Activated T-helper 2 cell treated with anti-CD3 and anti-CD28 coated beads, Interferon-gamma antibody, Interleukin-2, Interleukin-4, amounts not matched to agents 10 μg/mL and 5 μg/mL and 100 μg/mL, durations not matched to agents 14 hours and 24 hours and 36 hours (primary cell): ENCODE data around the gene BRCA1. TPM values are rescaled to one million over a fixed set of nuclear protein-coding genes. Genes with fewer than 3 reads are reported as not detected.
A peak's percentile ranks its signal among the peaks of the same experiment; 100 is the strongest.
"Not testable (repeated sequence)": the region's sequence is repeated elsewhere in the genome, so short reads cannot be mapped to it uniquely, and the experiment has no call there.

Source experiments
- DNase-seq: peaks from one replicate; pipeline ENCODE4 v3.0.0; 2021; ENCODE audit warnings: low spot score
- H3K27ac Mint-ChIP-seq: one replicate; pipeline ENCODE4 v1.8.0; 2021; ENCODE audit warnings: mixed read lengths
- H3K27me3 Mint-ChIP-seq: one replicate; pipeline ENCODE4 v1.8.0; 2021; ENCODE audit warnings: low read depth, mixed read lengths
- H3K36me3 Mint-ChIP-seq: one replicate; pipeline ENCODE4 v1.8.0; 2021; ENCODE audit warnings: low read depth, mixed read lengths
- H3K4me1 Mint-ChIP-seq: one replicate; pipeline ENCODE4 v1.8.0; 2021; ENCODE audit warnings: low read depth, mixed read lengths
- H3K4me3 Mint-ChIP-seq: one replicate; pipeline ENCODE4 v1.8.0; 2021; ENCODE audit warnings: low read depth, mild to moderate bottlenecking, moderate library complexity, mixed read lengths
- H3K9me3 Mint-ChIP-seq: one replicate; pipeline ENCODE4 v1.8.0; 2021; ENCODE audit warnings: mixed read lengths
- intact Hi-C: fragments of 100-400 bp; cut with micrococcal nuclease; formaldehyde crosslinking; loops from one replicate; pipeline ENCODE4 v1.15.1; 2023
- total RNA-seq: library from RNA; stranded (reverse); gene quantifications from 2 replicates; pipeline ENCODE4 v1.2.3, GENCODE V29; 2022

The BRCA1 gene
- total RNA-seq, 1 donor from 2014 or later = 68.3 TPM

DNA sequence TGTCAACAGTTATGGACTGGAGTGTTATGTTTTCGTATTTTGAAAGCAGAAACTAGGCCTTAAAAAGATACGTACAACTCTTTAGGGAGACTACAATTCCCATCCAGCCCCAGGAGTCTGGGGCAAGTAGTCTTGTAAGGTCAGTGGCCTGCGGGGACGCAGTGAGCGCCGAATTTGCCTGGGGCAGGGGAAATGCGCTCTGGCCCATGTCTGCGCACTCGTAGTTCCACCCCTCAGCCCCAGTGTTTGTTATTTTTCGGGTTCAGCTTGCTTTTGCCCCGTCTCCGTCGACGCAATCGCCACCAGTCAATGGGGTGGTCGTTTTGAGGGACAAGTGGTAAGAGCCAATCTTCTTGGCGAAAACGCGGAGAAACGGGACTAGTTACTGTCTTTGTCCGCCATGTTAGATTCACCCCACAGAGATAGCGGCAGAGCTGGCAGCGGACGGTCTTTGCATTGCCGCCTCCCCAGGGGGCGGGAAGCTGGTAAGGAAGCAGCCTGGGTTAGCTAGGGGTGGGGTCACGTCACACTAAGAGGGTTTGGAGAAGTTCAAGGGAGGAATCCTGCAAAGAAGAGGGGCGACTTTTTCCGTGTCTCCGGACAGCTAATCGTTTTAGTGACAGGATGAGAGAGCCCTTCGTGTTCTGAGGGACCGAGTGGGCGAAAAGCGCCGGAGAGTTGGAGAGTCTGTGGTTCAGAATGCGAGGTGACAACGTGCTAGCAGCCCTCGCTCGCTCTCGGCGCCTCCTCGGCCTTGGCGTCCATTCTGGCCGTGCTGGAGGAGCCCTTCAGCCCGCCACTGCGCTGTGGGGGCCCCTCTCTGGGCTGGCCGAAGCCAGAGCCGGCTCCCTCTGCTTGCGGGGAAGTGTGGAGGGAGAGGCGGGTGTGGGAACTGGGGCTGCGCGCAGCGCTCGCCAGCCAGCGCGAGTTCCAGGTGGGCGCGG, 1.1 kb upstream of the BRCA1 start:
- DNase-seq = no peak
- Mint-ChIP-seq H3K27me3 (no peaks in the 10 kb centered on the region), H3K36me3 (peaks cover 35% of the 10 kb centered on the region), H3K27ac (peak overlapping the region; percentile 99), H3K4me3 (peak overlapping the region; percentile 99), H3K4me1 (peaks cover 24% of the 10 kb centered on the region), H3K9me3 (no peaks in the 10 kb centered on the region)
- intact Hi-C loops = loop anchor here (1.0 kb wide), 1 partner anchor 44 kb away; no protein-coding TSS in a partner anchor

DNA sequence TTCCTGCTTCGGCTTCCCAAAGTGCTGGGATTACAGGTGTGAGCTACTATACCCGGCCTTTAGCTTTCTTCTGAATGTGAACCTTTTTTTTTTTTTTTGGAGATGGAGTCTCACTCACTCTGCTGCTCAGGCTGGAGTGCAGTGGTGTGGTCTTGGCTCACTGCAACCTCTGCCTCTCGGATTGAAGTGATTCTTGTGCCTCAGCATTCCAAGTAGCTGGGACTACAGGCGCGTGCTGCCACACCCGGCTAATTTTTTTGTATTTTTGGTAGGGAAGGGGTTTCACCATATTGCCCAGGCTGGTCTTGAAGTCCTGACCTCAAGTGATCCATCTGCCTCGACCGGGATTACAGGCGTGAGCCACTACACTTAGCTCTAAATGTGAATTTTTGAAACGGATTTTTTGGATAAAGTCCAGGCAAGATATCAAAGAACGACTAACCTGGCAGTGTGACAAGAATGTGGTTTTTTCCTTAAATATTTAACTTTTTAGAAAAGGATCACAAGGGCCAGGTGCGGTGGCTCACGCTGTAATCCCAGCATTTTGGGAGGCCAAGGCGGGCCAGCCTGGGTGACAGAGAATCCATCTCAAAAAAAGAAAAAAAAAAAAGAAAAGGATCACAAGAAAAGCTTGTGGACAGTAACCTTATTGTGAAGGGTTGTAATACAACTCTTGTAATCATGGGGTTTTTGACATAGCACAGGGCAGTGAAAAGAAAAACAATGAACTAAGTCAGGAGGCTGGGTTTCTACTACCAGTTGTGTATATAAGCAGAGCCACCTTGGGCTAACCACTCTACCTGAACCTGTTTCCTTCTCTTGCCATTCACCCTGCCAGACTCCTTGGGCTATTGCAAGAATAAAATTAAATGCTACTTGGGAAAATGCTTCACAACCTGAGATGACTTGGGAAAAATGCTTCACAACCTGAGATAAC, 6.2 kb downstream of the BRCA1 start:
- H3K36me3 Mint-ChIP-seq = peaks cover 24% of the 10 kb centered on the region
- peaks cover 10% of the 10 kb centered on the region for H3K4me1 Mint-ChIP-seq
- intact Hi-C loops = no loop called here
- no peak overlapping the region for H3K4me3 Mint-ChIP-seq
- no peak overlapping the region for H3K27ac Mint-ChIP-seq
- H3K9me3 Mint-ChIP-seq = no peaks in the 10 kb centered on the region
- DNase-seq = no peak
- no peaks in the 10 kb centered on the region for H3K27me3 Mint-ChIP-seq

DNA sequence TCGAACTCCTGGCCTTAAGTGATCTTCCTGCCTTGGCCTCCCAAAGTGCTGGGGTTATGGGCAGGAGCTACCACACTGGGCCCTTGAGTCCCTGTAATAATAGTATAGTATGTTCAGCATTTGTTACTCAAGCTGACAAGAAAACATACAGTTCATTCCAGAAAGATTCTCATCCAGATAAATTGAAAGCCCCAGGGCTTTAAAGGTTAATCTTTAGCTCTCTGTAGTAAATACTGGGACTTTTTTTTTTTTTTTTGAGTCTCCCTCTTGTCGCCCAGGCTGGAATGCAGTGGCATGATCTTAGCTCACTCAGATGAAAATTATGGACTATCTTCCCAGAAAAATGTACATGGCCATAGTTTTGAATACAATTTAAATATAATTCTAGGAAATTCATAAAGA, 11.0 kb downstream of the BRCA1 start:
- H3K27me3 Mint-ChIP-seq = no peaks in the 10 kb centered on the region
- no peak overlapping the region for H3K27ac Mint-ChIP-seq
- no peaks in the 10 kb centered on the region for H3K4me1 Mint-ChIP-seq
- H3K4me3 Mint-ChIP-seq = no peak overlapping the region
- intact Hi-C loops = no loop called here
- H3K36me3 Mint-ChIP-seq = peaks cover 26% of the 10 kb centered on the region
- no peaks in the 10 kb centered on the region for H3K9me3 Mint-ChIP-seq
- DNase-seq = no peak

DNA sequence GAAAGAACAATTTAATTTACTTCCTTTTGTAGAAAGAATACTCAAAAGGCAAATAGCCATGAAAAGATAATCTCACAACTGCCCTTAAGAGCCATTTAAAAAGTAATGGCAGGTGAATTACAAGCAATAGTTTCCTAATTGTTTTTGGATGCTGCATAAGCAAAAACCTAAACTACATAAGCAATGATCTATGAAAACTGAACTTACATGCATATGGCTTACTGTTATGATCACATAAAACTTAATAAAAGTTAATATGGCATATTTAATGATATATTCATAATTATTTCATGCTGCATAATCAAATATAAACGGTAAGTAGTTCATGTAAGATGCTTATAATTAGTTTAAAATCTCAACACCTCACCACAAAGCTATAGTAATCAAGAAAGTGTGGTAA, 18.6 kb downstream of the BRCA1 start:
- Mint-ChIP-seq H3K27me3 (no peaks in the 10 kb centered on the region), H3K27ac (no peak overlapping the region), H3K36me3 (peaks cover 38% of the 10 kb centered on the region), H3K4me3 (no peak overlapping the region), H3K4me1 (peaks cover 2% of the 10 kb centered on the region), H3K9me3 (no peaks in the 10 kb centered on the region)
- intact Hi-C loops = no loop called here
- DNase-seq = no peak

GRCh38 chr17:43105146-43105545, 20.0 kb downstream of the BRCA1 start:
- H3K4me1 Mint-ChIP-seq = peaks cover 2% of the 10 kb centered on the region
- no peaks in the 10 kb centered on the region for H3K9me3 Mint-ChIP-seq
- intact Hi-C loops = no loop called here
- DNase-seq = no peak
- H3K27me3 Mint-ChIP-seq = no peaks in the 10 kb centered on the region
- H3K36me3 Mint-ChIP-seq = peaks cover 37% of the 10 kb centered on the region
- H3K27ac Mint-ChIP-seq = no peak overlapping the region
- no peak overlapping the region for H3K4me3 Mint-ChIP-seq

DNA sequence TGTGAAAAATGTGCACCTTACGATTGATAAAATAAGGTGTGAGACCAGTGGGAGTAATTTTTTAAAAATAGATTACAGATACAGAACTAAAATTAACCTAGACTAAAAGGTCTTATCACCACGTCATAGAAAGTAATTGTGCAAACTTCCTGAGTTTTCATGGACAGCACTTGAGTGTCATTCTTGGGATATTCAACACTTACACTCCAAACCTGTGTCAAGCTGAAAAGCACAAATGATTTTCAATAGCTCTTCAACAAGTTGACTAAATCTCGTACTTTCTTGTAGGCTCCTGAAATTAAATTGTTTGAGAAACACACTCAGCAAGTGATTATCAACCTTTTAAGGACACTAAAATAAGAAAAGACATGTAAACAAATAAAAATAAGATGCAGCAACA, 20.5 kb downstream of the BRCA1 start:
- H3K27ac Mint-ChIP-seq = no peak overlapping the region
- peaks cover 40% of the 10 kb centered on the region for H3K36me3 Mint-ChIP-seq
- DNase-seq = no peak
- H3K27me3 Mint-ChIP-seq = no peaks in the 10 kb centered on the region
- H3K4me3 Mint-ChIP-seq = no peak overlapping the region
- H3K4me1 Mint-ChIP-seq = peaks cover 2% of the 10 kb centered on the region
- no peaks in the 10 kb centered on the region for H3K9me3 Mint-ChIP-seq
- intact Hi-C loops = no loop called here

DNA sequence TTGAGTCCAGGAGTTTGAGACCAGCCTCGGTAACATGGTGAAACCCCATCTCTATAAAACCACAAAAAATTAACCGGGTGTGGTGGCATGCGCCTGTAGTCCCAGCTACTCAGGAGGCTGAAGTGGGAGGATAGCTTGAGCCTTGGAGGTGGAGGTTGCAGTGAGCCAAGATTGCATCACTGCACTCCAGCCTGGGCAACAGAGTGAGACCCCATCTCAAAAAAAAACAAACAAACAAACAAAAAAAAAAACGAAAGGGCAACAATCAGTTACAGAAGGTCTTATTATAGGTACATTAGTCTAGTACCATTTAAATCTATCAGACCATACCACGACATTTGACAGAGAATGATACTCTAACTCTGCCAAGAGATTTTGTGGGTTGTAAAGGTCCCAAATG, 29.8 kb downstream of the BRCA1 start:
- H3K4me3 Mint-ChIP-seq, H3K4me1 Mint-ChIP-seq, H3K9me3 Mint-ChIP-seq, intact Hi-C loops, H3K27ac Mint-ChIP-seq, DNase-seq, H3K27me3 Mint-ChIP-seq: not testable (repeated sequence)
- peaks cover 75% of the 10 kb centered on the region for H3K36me3 Mint-ChIP-seq

- H3K9me3 Mint-ChIP-seq = no peaks in the 10 kb centered on the region
- H3K27ac Mint-ChIP-seq = no peak overlapping the region
- no peaks in the 10 kb centered on the region for H3K4me1 Mint-ChIP-seq
- H3K36me3 Mint-ChIP-seq = peaks cover 75% of the 10 kb centered on the region
- no peaks in the 10 kb centered on the region for H3K27me3 Mint-ChIP-seq
- intact Hi-C loops = no loop called here
- DNase-seq = no peak
- no peak overlapping the region for H3K4me3 Mint-ChIP-seq
Measured at GRCh38 chr17:43094129-43094835, 30.9 kb downstream of the BRCA1 start.

- H3K27me3 Mint-ChIP-seq = no peaks in the 10 kb centered on the region
- H3K27ac Mint-ChIP-seq = no peak overlapping the region
- intact Hi-C loops = no loop called here
- H3K36me3 Mint-ChIP-seq = peaks cover 82% of the 10 kb centered on the region
- DNase-seq = no peak
- H3K4me3 Mint-ChIP-seq = no peak overlapping the region
- no peaks in the 10 kb centered on the region for H3K9me3 Mint-ChIP-seq
- no peaks in the 10 kb centered on the region for H3K4me1 Mint-ChIP-seq
Measured at GRCh38 chr17:43092901-43093300, 32.3 kb downstream of the BRCA1 start.

DNA sequence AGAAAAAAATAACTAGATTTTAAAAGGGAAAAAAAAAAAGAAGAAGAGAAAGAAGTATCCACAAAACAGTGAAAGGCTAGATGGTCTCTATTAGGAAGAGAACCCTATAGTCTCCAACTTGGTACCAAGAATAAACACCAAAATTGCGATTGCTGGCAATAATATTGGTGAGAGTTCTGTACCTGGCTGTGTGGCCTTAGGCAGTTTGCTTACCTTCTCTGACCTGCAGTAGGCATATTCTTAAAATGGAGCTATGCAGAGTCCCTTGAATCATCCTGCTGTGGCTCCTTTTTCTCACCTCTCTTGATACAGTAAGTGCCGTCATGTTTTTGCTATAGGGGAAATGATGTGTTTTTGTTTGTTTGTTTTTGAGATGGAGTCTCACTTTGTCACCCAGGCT, 35.1 kb downstream of the BRCA1 start:
- Mint-ChIP-seq H3K27me3 (no peaks in the 10 kb centered on the region), H3K9me3 (no peaks in the 10 kb centered on the region), H3K4me3 (no peak overlapping the region), H3K4me1 (no peaks in the 10 kb centered on the region), H3K27ac (no peak overlapping the region), H3K36me3 (peaks cover 79% of the 10 kb centered on the region)
- intact Hi-C loops = no loop called here
- no peak for DNase-seq

DNA sequence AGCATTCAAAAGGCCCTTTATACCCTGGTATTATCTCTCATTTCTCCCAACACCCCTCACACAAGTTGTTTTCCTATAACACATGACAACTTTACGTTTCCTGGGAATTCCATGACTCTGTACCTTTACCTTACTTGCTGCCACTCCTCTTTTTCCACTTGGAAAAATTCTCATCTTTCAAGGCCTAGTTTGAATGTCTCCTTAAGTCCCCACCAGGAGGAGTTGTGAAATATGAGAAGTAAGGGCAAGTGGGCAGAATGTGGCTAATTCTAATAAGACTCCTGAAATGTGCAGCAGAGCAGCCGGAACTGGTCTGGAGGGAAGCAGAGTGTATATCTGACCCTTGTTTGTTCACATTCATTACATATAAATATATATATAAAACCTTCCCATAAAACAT, 39.7 kb downstream of the BRCA1 start:
- intact Hi-C loops = no loop called here
- Mint-ChIP-seq H3K4me3 (no peak overlapping the region), H3K9me3 (no peaks in the 10 kb centered on the region), H3K4me1 (no peaks in the 10 kb centered on the region), H3K27me3 (no peaks in the 10 kb centered on the region), H3K36me3 (peaks cover 49% of the 10 kb centered on the region), H3K27ac (no peak overlapping the region)
- no peak for DNase-seq

DNA sequence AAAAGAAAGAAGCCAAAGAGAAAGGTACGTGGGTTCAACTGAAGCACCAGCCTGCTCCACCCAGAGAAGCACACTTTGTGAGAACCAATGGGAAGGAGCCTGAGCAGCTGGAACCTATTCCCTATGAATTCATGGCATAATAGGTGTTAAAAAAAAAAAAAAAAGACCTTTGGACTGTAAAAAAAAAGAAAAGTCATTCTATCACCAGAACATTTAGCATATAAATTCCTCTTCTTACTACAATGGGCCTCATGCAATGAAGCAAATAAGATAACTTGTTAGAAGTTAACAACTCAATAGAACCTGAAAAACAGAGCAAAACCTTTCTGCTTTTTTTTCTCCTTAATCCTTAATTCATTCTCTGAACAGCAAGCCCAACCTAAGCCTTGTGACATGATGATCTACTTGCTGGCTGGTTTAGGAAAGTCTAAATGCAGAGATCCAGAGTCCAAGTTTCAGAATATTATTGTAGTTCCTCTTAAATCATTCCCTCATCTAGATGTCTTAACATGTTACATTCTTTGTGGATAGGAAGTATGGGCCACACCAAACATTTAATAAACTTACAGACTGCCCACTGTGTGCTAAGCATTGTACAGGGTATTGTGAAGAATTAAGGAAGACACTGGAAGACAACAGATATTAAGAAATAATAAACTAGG, 45.4 kb downstream of the BRCA1 start:
- H3K27ac Mint-ChIP-seq = no peak overlapping the region
- no peaks in the 10 kb centered on the region for H3K4me1 Mint-ChIP-seq
- no peak for DNase-seq
- H3K9me3 Mint-ChIP-seq = no peaks in the 10 kb centered on the region
- intact Hi-C loops = no loop called here
- H3K36me3 Mint-ChIP-seq = peaks cover 23% of the 10 kb centered on the region
- H3K27me3 Mint-ChIP-seq = no peaks in the 10 kb centered on the region
- no peak overlapping the region for H3K4me3 Mint-ChIP-seq
